HEK293 (cell line): ENCODE results near the gene UGCG.

ENCODE experiments used
- SP2 ChIP-seq: fragments of 450-650 bp; formaldehyde crosslinking; IDR thresholded peaks from 2 replicates; pipeline ENCODE4 v1.5.1; 2016; ENCODE audit warnings: missing biosample characterization, missing genetic modification characterization
- ZNF274 ChIP-seq, 2 experiments: fragments of 200-500 bp in 1 of 2; fragments of 450-650 bp in 1 of 2; sonication (Bioruptor generic) in 1 of 2; formaldehyde crosslinking in 1 of 2; IDR thresholded peaks; 2 replicates each; pipeline versions ENCODE4 v1.5.1 to v1.6.1; 2014 to 2016; ENCODE audit warnings: borderline replicate concordance in 1 of 2, inconsistent platforms in 1 of 2, low read length in 1 of 2, missing biosample characterization in 1 of 2, missing genetic modification characterization in 1 of 2
- ZNF610 ChIP-seq: fragments of 450-650 bp; formaldehyde crosslinking; IDR thresholded peaks from 2 replicates; pipeline ENCODE4 v1.5.1; 2016; ENCODE audit warnings: missing biosample characterization, missing genetic modification characterization, borderline replicate concordance
- ZNF624 ChIP-seq: fragments of 450-650 bp; formaldehyde crosslinking; IDR thresholded peaks from 2 replicates; pipeline ENCODE4 v1.5.1; 2017; ENCODE audit warnings: missing biosample characterization, missing genetic modification characterization
- TF ChIP-seq, protein P1 (sequence below): fragments of 450-650 bp; formaldehyde crosslinking; IDR thresholded peaks from 2 replicates; pipeline ENCODE4 v1.5.1; 2016; ENCODE audit warnings: missing biosample characterization, missing genetic modification characterization
- TF ChIP-seq, protein P2 (sequence below): fragments of 450-650 bp; formaldehyde crosslinking; IDR thresholded peaks from 2 replicates; pipeline ENCODE4 v1.5.1; 2016; ENCODE audit warnings: missing biosample characterization, missing genetic modification characterization

DNA sequence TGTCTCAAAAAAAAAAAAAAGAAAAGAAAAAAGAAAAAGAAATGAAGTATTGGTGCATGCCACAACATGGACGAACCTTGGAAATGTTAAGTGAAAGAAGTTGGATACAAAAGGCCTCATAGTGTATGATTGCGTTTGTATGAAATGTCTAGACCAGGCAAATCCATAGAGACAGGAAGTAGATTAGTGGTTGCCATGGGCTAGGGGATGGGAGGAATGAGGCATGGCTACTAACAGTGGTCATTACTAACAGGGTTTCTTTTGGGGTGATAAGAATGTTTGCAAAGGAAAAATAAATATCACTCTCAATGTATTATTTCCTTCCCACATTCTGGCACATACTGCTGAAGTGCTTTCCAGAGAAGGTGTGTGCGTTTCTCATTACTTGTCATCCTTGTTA lies 44.1 kb downstream of the UGCG start:
- TF ChIP-seq, protein P1, sequence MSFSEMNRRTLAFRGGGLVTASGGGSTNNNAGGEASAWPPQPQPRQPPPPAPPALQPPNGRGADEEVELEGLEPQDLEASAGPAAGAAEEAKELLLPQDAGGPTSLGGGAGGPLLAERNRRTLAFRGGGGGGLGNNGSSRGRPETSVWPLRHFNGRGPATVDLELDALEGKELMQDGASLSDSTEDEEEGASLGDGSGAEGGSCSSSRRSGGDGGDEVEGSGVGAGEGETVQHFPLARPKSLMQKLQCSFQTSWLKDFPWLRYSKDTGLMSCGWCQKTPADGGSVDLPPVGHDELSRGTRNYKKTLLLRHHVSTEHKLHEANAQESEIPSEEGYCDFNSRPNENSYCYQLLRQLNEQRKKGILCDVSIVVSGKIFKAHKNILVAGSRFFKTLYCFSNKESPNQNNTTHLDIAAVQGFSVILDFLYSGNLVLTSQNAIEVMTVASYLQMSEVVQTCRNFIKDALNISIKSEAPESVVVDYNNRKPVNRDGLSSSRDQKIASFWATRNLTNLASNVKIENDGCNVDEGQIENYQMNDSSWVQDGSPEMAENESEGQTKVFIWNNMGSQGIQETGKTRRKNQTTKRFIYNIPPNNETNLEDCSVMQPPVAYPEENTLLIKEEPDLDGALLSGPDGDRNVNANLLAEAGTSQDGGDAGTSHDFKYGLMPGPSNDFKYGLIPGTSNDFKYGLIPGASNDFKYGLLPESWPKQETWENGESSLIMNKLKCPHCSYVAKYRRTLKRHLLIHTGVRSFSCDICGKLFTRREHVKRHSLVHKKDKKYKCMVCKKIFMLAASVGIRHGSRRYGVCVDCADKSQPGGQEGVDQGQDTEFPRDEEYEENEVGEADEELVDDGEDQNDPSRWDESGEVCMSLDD (tag by site-specific recombination), result no peak
- TF ChIP-seq, protein P2, sequence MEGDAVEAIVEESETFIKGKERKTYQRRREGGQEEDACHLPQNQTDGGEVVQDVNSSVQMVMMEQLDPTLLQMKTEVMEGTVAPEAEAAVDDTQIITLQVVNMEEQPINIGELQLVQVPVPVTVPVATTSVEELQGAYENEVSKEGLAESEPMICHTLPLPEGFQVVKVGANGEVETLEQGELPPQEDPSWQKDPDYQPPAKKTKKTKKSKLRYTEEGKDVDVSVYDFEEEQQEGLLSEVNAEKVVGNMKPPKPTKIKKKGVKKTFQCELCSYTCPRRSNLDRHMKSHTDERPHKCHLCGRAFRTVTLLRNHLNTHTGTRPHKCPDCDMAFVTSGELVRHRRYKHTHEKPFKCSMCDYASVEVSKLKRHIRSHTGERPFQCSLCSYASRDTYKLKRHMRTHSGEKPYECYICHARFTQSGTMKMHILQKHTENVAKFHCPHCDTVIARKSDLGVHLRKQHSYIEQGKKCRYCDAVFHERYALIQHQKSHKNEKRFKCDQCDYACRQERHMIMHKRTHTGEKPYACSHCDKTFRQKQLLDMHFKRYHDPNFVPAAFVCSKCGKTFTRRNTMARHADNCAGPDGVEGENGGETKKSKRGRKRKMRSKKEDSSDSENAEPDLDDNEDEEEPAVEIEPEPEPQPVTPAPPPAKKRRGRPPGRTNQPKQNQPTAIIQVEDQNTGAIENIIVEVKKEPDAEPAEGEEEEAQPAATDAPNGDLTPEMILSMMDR (tag by site-specific recombination), result no peak
- TF ChIP-seq ZNF274 (IDR thresholded peaks at IDR 0.05; ENCODE audit: low read length) (no peak), ZNF274 (tag by site-specific recombination; IDR thresholded peaks at IDR 0.05; ENCODE audit: borderline replicate concordance) (no peak), SP2 (no peak), ZNF610 (tag by site-specific recombination) (no peak), ZNF624 (no peak)
